CD4-positive, alpha-beta T cell treated with Interleukin-15 for 1 hour (primary cell): ENCODE measurements around the gene ANKMY1.
A peak's percentile ranks its signal among the peaks of the same experiment; 100 is the strongest.
"Not testable (repeated sequence)": the region's sequence is repeated elsewhere in the genome, so short reads cannot be mapped to it uniquely, and the experiment has no call there.

Experiments
- DNase-seq: peaks from one replicate; pipeline ENCODE4 v3.0.0-alpha.2; 2020

Gene ANKMY1

DNA sequence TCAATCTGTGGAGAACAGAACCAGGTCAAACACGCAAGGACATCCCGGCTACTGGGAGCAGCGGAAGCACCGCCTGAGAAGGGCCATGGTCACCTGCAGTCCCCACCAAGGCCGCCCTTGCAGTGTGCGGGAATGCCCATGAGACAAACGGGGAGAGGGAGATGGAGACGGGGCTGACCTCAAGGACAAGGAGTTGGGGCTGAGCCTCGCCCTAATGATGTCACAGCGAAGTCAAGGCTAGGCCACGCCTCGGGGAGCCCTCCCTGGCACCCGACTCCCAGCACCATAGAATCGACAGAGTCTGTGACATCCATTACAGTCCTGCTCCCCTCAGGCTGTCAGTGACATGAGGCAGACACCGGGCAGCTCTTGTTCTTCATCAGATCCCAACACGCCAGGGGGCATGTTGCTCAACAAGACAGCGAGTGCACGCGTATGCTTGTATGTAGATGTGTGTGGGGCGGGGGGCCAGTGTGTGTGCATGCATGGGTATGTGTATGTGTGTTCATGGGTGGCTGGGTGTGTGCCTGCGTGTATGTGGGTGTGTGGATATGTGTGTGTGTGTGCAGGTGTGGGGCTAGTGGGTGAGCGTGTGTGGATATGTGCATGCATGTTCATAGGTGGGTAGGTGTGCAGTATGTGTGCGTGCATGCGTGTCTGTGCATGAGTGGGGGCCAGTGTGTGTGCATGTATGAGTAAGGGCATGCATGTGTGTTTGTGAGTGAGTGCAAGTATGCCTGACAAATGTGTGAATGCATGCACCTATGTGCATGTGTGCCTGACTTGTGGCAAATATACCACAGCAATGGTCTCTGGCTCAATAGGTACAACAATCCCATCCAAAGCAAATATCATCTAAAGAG, 57.0 kb downstream of the ANKMY1 start:
- DNase-seq: no peak

DNA sequence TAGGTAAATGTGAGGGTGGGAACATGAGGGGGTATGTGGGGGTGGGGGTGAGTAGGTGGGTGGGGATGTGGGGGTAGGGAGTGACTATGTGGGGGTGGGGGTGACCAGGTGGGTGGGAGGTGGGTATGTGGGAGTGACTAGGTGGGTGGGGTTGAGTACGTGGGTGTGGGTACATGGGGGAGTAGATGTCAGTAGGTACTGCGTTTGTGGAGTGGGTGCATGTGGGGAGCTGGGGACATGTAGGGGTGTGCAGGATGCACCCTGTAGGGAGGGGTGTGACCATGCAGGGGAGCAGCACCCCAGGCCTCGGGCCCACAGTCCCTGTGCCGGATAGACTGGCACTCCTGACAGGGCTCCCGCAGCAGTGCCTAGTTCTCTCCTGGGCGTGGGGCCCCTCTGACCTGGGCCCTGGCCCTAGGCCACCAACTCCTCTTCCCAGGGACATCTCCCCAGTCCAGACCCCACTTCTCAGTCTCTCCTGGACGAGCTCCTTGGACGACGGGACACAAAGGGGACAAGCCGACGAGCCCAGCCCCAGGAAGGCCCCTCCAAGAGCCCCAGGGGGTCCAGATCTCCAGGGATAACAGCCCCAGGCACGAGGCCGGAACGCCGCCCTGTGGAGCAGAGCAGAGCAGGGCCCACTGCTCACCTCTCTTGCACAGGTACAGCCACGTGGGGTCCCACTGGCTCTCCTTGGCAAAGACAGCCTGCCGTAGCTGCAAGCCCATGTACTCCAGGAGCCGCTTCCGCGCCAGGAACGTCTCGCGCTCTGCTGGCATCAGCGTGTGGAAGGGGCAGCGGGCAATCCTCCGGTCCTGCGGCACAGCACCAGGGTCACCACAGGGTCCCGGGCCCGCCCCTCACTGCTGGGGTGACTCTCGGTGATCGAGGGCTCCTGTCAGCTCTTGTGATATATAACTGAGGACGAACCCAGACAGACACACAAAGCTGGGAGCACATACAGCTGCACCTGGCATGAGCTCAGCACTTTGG, 58.2 kb downstream of the ANKMY1 start:
- DNase-seq: no peak

- no peak for DNase-seq
Observed at GRCh38 chr2:240498958-240499260, 58.9 kb downstream of the ANKMY1 start.

DNA sequence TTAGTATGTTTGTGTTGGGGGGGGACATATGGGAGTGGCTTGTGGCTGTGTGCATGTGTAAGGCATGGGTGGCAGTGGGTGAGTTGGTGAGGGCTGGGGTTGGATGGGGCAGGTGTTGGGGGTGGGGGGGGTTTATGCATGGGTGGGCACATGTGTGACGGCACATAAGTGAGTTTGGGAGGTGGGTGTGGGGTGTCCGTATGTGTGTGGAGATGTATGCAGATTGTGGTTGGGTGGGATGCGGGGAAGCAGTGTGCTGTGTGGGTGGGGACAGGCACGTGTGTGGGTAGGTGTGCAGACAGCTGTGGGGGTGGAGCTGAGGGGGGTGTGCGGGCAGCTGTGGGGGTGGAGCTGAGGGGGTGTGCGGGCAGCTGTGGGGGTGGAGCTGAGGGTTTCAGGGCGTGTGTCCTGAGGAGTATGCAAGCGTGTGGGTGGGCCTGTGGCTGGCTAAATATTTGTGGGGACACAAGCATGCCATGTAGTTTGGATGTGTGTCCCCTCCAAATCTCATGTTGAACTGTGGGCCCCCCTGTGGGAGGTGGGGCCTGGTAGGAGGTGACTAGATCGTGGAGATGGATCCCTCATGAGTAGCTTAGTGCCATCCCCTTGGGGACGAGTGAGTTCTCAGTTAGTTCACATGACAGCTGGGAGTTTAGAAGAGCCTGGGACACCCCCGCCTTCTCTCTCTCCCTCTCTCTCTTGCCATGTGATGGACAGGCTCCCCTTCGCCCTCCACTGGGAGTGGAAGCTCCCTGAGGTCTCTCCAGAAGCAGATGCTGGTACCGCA, 59.4 kb downstream of the ANKMY1 start:
- DNase-seq: no peak

DNA sequence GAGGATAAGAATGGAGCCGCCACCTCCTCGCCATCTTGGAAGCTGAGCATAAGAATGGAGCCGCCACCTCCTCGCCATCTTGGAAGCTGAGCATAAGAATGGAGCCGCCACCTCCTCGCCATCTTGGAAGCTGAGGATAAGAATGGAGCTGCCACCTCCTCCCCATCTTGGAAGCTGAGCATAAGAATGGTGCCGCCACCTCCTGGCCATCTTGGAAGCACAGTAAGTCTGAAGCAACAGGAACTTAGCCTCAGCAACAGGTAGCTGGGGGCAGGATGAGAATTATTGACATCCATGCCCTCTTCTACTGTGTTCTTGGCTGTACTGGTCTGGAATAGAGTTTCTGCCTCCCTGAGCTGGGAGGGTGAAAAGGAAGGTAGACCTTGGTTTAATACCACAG, 60.7 kb downstream of the ANKMY1 start:
- DNase-seq: not testable (repeated sequence)

DNA sequence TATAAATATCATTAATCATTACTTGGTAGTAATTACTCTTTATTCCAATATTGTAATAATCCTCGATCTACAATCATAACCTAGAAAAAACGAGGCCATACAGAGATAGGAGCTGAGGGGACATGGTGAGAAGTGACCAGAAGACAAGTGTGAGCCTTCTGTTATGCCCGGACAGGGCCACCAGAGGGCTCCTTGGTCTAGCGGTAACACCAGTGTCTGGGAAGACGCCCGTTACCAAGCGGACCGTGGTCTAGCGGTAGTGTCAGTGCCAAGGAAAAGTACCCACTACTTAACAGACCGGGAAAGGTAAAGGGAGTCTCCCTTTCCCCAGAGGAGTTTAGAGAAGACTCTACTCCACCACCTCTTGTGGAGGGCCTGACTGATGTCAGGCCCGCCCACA, 62.8 kb downstream of the ANKMY1 start:
- DNase-seq: not testable (repeated sequence)

DNA sequence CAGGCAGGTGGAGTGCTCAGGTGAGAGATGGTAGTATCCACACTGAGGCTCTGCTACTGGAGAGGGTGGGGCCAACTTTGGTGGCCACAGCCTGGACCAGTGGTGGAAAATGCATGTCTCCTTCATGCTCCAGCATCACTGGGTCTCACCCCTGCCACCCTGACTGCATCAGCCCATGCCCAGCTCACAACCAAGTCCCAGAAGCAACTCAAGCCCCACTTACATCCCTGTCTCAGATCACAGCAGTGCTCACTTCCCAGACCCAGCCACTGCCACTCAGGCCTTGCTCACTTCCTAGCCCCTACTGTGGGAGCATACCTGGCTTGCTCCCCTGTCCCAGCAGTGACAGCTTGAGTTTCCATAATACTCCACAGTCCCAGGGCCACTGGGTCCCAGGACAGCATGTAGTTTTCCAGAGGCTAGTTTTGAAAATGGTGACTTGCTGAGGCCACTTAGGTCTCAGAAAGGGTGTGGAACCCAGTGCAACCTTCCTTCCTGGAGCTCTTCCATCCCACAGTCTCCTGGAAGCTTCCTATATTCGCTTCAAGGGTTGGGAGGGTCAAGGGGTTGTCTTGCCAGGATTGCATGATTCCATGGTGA, 63.5 kb downstream of the ANKMY1 start:
- DNase-seq: no peak

- DNase-seq: no peak
Observed at GRCh38 chr2:240491483-240491882, 66.3 kb downstream of the ANKMY1 start.

DNA sequence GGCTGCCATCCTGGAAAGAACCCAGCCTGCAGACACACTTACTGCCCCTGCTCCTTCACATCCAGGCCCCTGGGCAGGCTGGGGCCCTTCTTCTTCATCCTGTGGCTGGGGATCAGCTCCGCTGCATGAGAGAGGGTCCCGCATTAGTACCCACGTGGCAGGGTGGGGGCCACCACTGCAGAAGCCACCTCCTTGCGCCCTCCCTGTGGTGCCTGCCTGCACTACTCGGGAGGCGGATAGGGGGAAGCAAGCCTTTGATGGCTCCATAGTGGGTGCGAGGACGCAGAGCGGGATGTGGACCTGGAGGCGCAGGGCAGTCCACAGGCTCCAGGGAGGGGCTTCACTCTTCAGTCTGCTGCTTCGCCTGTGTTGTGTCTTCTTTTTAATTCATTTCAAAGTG, 75.6 kb downstream of the ANKMY1 start:
- no peak for DNase-seq

GRCh38 chr2:240481720-240482119, 76.1 kb downstream of the ANKMY1 start:
- no peak for DNase-seq

- DNase-seq: no peak
Observed at GRCh38 chr2:240480834-240481623, 76.8 kb downstream of the ANKMY1 start.

- DNase-seq: no peak
Observed at GRCh38 chr2:240479111-240479501, 78.7 kb downstream of the ANKMY1 start.

DNA sequence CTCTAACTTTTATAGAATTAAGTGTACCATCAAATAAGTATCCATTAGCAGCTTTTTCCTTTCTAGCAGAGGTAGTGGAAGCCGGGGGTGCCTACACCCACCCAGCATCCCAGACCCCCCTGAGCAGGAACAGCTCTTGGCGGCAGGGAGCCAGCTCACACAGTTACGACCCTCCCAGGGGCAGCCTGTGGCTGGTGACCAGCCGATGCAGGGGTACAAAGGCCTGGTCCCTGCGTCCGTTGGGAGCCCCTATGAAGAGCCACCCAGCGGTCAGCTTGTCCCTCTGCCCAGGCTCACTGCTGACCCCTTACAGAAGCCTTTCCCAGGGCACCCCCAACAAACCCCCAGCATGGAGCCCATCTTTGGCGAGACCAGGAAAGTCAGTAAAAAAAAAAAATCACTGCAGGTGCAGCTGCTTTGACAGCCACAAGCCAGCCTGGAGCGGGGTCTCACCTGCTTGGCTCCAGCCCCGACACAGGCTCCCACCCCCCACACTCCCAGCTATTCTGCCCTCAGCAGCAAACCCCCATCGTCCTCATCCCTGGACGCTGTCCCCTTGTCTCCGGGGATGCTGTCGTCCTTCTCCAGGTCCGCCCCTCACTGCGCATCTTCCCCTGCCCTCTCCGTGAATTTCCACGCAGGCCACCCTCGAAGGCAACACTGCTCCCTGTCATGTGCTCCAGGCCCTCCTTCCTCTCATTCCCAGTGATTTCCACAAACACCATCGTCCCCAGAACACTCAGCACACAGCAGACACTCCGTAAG, 79.3 kb downstream of the ANKMY1 start:
- peak; percentile 14 for DNase-seq

GRCh38 chr2:240477916-240478315, 79.9 kb downstream of the ANKMY1 start:
- no peak for DNase-seq

DNA sequence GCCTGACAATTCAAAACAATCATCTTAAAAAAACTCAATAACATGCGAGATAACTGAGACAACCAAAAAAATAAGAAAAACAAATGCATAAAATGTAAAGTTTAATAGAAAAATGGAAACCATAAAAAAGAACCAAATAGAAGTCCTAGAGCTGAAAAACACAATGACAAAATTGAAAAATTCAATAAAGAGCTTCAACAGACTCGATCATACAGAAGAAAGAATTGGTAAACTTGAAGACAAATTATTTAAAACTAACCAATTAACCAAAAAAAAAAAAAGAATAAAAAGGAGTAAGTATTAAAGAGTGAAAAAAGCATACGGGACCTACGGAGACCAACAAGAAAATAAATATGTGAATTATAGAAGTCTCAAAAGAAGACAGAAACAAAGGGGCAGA, 84.6 kb downstream of the ANKMY1 start:
- DNase-seq: no peak

GRCh38 chr2:240472078-240472790, 85.6 kb downstream of the ANKMY1 start:
- peak; percentile 14 for DNase-seq

DNA sequence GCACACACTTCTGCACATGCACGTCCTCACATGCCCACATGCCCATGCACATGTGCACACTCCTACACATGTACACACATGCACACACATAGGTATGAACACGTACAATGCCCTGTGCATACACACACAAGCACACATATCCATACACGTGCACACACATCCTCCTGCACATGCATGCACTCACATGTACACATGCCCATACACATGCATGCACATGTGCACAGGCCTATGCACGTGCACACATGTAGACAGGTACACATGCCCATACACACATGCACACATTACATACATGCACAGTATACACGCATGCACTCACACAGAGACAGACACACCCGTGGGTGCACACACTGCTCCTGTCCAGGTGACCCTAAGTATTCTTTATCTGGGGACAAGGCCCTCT, 88.0 kb downstream of the ANKMY1 start:
- no peak for DNase-seq

- no peak for DNase-seq
Observed at GRCh38 chr2:240469239-240469636, 88.5 kb downstream of the ANKMY1 start.

- peak; percentile 10 for DNase-seq
Observed at GRCh38 chr2:240468303-240469238, 89.2 kb downstream of the ANKMY1 start.
